A673 (cell line): ENCODE measurements around the gene SGF29.
"Not testable (repeated sequence)": the region's sequence is repeated elsewhere in the genome, so short reads cannot be mapped to it uniquely, and the experiment has no call there.

ENCODE experiments used
- EZH2 ChIP-seq: fragments of 200-600 bp; sonication (generic); IDR thresholded peaks from 2 replicates; pipeline ENCODE4 v1.6.1; 2017; ENCODE audit warnings: borderline replicate concordance, low read depth, mild to moderate bottlenecking, mixed read lengths, antibody characterized with exemption, low read length; ENCODE audit not compliant: poor library complexity, severe bottlenecking
- TF ChIP-seq, protein P1 (sequence below): fragments of 300-800, 200-600 bp; sonication (generic); conservative IDR thresholded peaks from 2 replicates; pipeline ENCODE4 v1.5.1; 2017; ENCODE audit warnings: low read depth, mild to moderate bottlenecking, antibody characterized with exemption, low read length, moderate library complexity, mixed read lengths

GRCh38 chr16:28630905-28631304 is 77.2 kb downstream of the SGF29 start:
- TF ChIP-seq, protein P1, sequence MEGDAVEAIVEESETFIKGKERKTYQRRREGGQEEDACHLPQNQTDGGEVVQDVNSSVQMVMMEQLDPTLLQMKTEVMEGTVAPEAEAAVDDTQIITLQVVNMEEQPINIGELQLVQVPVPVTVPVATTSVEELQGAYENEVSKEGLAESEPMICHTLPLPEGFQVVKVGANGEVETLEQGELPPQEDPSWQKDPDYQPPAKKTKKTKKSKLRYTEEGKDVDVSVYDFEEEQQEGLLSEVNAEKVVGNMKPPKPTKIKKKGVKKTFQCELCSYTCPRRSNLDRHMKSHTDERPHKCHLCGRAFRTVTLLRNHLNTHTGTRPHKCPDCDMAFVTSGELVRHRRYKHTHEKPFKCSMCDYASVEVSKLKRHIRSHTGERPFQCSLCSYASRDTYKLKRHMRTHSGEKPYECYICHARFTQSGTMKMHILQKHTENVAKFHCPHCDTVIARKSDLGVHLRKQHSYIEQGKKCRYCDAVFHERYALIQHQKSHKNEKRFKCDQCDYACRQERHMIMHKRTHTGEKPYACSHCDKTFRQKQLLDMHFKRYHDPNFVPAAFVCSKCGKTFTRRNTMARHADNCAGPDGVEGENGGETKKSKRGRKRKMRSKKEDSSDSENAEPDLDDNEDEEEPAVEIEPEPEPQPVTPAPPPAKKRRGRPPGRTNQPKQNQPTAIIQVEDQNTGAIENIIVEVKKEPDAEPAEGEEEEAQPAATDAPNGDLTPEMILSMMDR, result not testable (repeated sequence)
- TF ChIP-seq EZH2, result not testable (repeated sequence)
